ENCODE measurements around the gene MTPN.

- no peak for TF ChIP-seq USF1 (IDR thresholded peaks at IDR 0.05; ENCODE audit: borderline replicate concordance, extremely low read length, insufficient read depth, low read depth, low read length)
- TF ChIP-seq CTCF (IDR thresholded peaks at IDR 0.05 in 2 of 3, conservative IDR thresholded peaks at IDR 0.05 in 1 of 3; ENCODE audit: control insufficient read depth in 2 of 3, extremely low read depth in 1 of 3, insufficient read depth in 1 of 3, low read depth in 3 of 3, low read length in 3 of 3) = no peak
- TF ChIP-seq YY1 (IDR thresholded peaks at IDR 0.05; ENCODE audit: low read depth, low read length) = no peak
- no peak for TF ChIP-seq BACH1 (IDR thresholded peaks at IDR 0.05; ENCODE audit: borderline replicate concordance)
Measured at GRCh38 chr7:135957627-135958026, 19.5 kb downstream of the MTPN start.

Data from GM12878 (cell line).